HEK293T (cell line): Measurements from ENCODE around the gene UNKL.

Source experiments
- CTCF ChIA-PET: fragments of 350-600 bp; formaldehyde crosslinking; extraction: SDS; loops from one replicate; lab custom pipeline; 2021; ENCODE audit warnings: antibody characterized with exemption, inconsistent platforms; lab: Yijun Ruan, JAX
- POLR2A ChIA-PET: fragments of 350-600 bp; formaldehyde crosslinking; extraction: SDS; loops from one replicate; lab custom pipeline; 2020; ENCODE audit warnings: antibody characterized with exemption, inconsistent platforms; lab: Yijun Ruan, JAX
- DNase-seq: peaks from one replicate; pipeline ENCODE4 v3.0.0; 2012; ENCODE audit warnings: mixed read lengths; ENCODE audit errors: extremely low spot score
- ARNT ChIP-seq: fragments of 450-650 bp; IDR thresholded peaks from 2 replicates; pipeline ENCODE4 v1.6.1; 2017; ENCODE audit warnings: mild to moderate bottlenecking
- BHLHE40 ChIP-seq: fragments of 450-650 bp; IDR thresholded peaks from 2 replicates; pipeline ENCODE4 v1.6.1; 2016; ENCODE audit warnings: mild to moderate bottlenecking, moderate library complexity, borderline replicate concordance
- CTBP1 ChIP-seq: fragments of 450-650 bp; IDR thresholded peaks from 2 replicates; pipeline ENCODE4 v1.6.1; 2016; ENCODE audit warnings: borderline replicate concordance
- ELF4 ChIP-seq: fragments of 450-650 bp; IDR thresholded peaks from 2 replicates; pipeline ENCODE4 v1.6.1; 2017; ENCODE audit warnings: antibody characterized with exemption
- FOXA1 ChIP-seq: fragments of 450-650 bp; IDR thresholded peaks from 2 replicates; pipeline ENCODE4 v1.6.1; 2016; ENCODE audit warnings: mild to moderate bottlenecking
- FOXK2 ChIP-seq: fragments of 450-650 bp; IDR thresholded peaks from 2 replicates; pipeline ENCODE4 v1.6.1; 2016; ENCODE audit warnings: mild to moderate bottlenecking
- FOXM1 ChIP-seq: fragments of 450-650 bp; IDR thresholded peaks from 2 replicates; pipeline ENCODE4 v1.6.1; 2017; ENCODE audit warnings: mild to moderate bottlenecking, borderline replicate concordance
- HDGF ChIP-seq: fragments of 450-650 bp; IDR thresholded peaks from 2 replicates; pipeline ENCODE4 v1.6.1; 2017; ENCODE audit warnings: antibody characterized with exemption, borderline replicate concordance
- L3MBTL2 ChIP-seq: fragments of 450-650 bp; conservative IDR thresholded peaks from 2 replicates; pipeline ENCODE4 v1.6.1; 2016; ENCODE audit warnings: mild to moderate bottlenecking
- LEF1 ChIP-seq: fragments of 450-650 bp; IDR thresholded peaks from 2 replicates; pipeline ENCODE4 v1.6.1; 2017; ENCODE audit warnings: mild to moderate bottlenecking, borderline replicate concordance
- NFRKB ChIP-seq: fragments of 450-650 bp; IDR thresholded peaks from 2 replicates; pipeline ENCODE4 v1.6.1; 2016; ENCODE audit warnings: mild to moderate bottlenecking, moderate library complexity
- PKNOX1 ChIP-seq: fragments of 450-650 bp; IDR thresholded peaks from 2 replicates; pipeline ENCODE4 v1.6.1; 2016
- SP1 ChIP-seq: fragments of 450-650 bp; IDR thresholded peaks from 2 replicates; pipeline ENCODE4 v1.6.1; 2017
- SUZ12 ChIP-seq: fragments of 450-650 bp; IDR thresholded peaks from 2 replicates; pipeline ENCODE4 v1.6.1; 2016; ENCODE audit warnings: mild to moderate bottlenecking
- TARDBP ChIP-seq: fragments of 450-650 bp; IDR thresholded peaks from 2 replicates; pipeline ENCODE4 v1.6.1; 2016
- ZNF384 ChIP-seq: fragments of 450-650 bp; IDR thresholded peaks from 2 replicates; pipeline ENCODE4 v1.6.1; 2016

Gene UNKL

GRCh38 chr16:1457489-1458245 lies 43.2 kb upstream of the UNKL start:
- DNase-seq, result no peak
- POLR2A ChIA-PET, result no interaction called here
- CTCF ChIA-PET, result no interaction called here

GRCh38 chr16:1456951-1457350 lies 42.4 kb upstream of the UNKL start:
- CTCF ChIA-PET, result no interaction called here

More at GRCh38 chr16:1457489-1458245, 43.2 kb upstream of the UNKL start:
- TF ChIP-seq FOXK2 (no peak), ARNT (no peak), CTBP1 (no peak), NFRKB (no peak), PKNOX1 (no peak), FOXA1 (no peak), FOXM1 (no peak), SP1 (no peak), ZNF384 (no peak), ELF4 (no peak), SUZ12 (no peak), TARDBP (no peak), HDGF (no peak), L3MBTL2 (no peak), LEF1 (no peak)

GRCh38 chr16:1455190-1456171 lies 41.0 kb upstream of the UNKL start:
- CTCF ChIA-PET, result no interaction called here
- POLR2A ChIA-PET, result no interaction called here
- DNase-seq, result no peak
- no peak for TF ChIP-seq ELF4

More at GRCh38 chr16:1456951-1457350, 42.4 kb upstream of the UNKL start:
- POLR2A ChIA-PET, result no interaction called here
- no peak for DNase-seq
- TF ChIP-seq FOXK2 (no peak), LEF1 (no peak), ELF4 (no peak), ARNT (no peak), SP1 (no peak), L3MBTL2 (no peak), FOXA1 (no peak), TARDBP (no peak), HDGF (no peak), SUZ12 (no peak), ZNF384 (no peak), BHLHE40 (no peak), NFRKB (no peak), FOXM1 (no peak)

- POLR2A ChIA-PET, result no interaction called here
- no peak for TF ChIP-seq FOXA1
- CTCF ChIA-PET, result no interaction called here
- no peak for DNase-seq
Observed at GRCh38 chr16:1454561-1454960, 40.1 kb upstream of the UNKL start.

GRCh38 chr16:1453316-1453715 lies 38.8 kb upstream of the UNKL start:
- TF ChIP-seq FOXM1 (no peak), SUZ12 (no peak), HDGF (no peak), TARDBP (no peak), LEF1 (no peak), FOXK2 (no peak), L3MBTL2 (no peak), CTBP1 (no peak), BHLHE40 (no peak), SP1 (no peak), PKNOX1 (no peak), NFRKB (no peak), ARNT (no peak), FOXA1 (no peak), ZNF384 (no peak), ELF4 (no peak)
- no peak for DNase-seq
- ChIA-PET POLR2A (no interaction called here), CTCF (no interaction called here)

- TF ChIP-seq FOXA1 (no peak), CTBP1 (no peak), LEF1 (no peak), FOXM1 (no peak), TARDBP (no peak), HDGF (no peak), SP1 (no peak), ARNT (no peak), BHLHE40 (no peak), ZNF384 (no peak)
- ChIA-PET CTCF (no interaction called here), POLR2A (no interaction called here)
- DNase-seq, result no peak
Observed at GRCh38 chr16:1452530-1452929, 38.0 kb upstream of the UNKL start.
